Endothelial cell of umbilical vein (primary cell): ENCODE results near the gene CDH19. TPM values are rescaled to one million over a fixed set of nuclear protein-coding genes. Genes with fewer than 3 reads are reported as not detected.

Experiments used
- BruUV-seq: library from RNA; stranded (reverse); fragments of 400-500 nt; replicated peaks from 2 replicates; lab custom pipeline; 2021; lab: Mats Ljungman, UMichigan
- CTCF ChIA-PET: fragments of 300-600, 350-600 bp; sonication (Branson Sonifier 250); formaldehyde crosslinking; loops from one replicate; lab custom pipeline; 2021; ENCODE audit warnings: antibody characterized with exemption, inconsistent platforms; lab: Charles Lee
- POLR2A ChIA-PET: fragments of 300-600, 350-600 bp; sonication (Branson Sonifier 250); formaldehyde crosslinking; loops from one replicate; lab custom pipeline; 2021; ENCODE audit warnings: antibody characterized with exemption, inconsistent platforms; lab: Charles Lee
- DNase-seq: peaks from one replicate; pipeline ENCODE4 v3.0.0-alpha.2; 2011; ENCODE audit warnings: low read depth, low spot score
- FAIRE-seq: peaks from 2 replicates; lab custom pipeline; 2011; peaks lifted over from hg19 to GRCh38; lab: Jason Lieb, UNC
- H2AFZ ChIP-seq: 2 replicates; pipeline ENCODE4 v1.6.0; 2012; ENCODE audit warnings: low read depth, low read length, control low read depth, inconsistent platforms
- H3K27ac ChIP-seq: 2 replicates; pipeline ENCODE4 v1.5.1; 2011; ENCODE audit warnings: low read depth, mild to moderate bottlenecking, control low read depth, low read length, moderate library complexity; ENCODE audit not compliant: insufficient read depth
- H3K27me3 ChIP-seq, 2 experiments: 2 replicates each; pipeline versions ENCODE4 v1.6.0 to v1.6.1; 2011; ENCODE audit warnings: low read length in 2 of 2, mixed read lengths in 1 of 2; ENCODE audit not compliant: control insufficient read depth in 2 of 2, insufficient read depth in 2 of 2
- H3K36me3 ChIP-seq, 2 experiments: 2 replicates in 1 of 2; 3 replicates in 1 of 2; pipeline ENCODE4 v1.5.1; 2011; ENCODE audit warnings: low read length in 2 of 2, mild to moderate bottlenecking in 1 of 2, moderate library complexity in 1 of 2; ENCODE audit not compliant: control insufficient read depth in 2 of 2, insufficient read depth in 2 of 2; ENCODE audit errors: extremely low read depth in 1 of 2
- H3K4me1 ChIP-seq: 3 replicates; pipeline ENCODE4 v1.5.1; 2011; ENCODE audit warnings: mild to moderate bottlenecking, low read length; ENCODE audit not compliant: control insufficient read depth, insufficient read depth; ENCODE audit errors: extremely low read depth
- H3K4me2 ChIP-seq: 2 replicates; pipeline ENCODE4 v1.6.1; 2011; ENCODE audit warnings: low read length, control low read depth, mixed read lengths; ENCODE audit not compliant: insufficient read depth
- H3K4me3 ChIP-seq, 3 experiments: fragments of 200-600 bp in 1 of 3; sonication (generic), shearing (Covaris generic) in 1 of 3; replicated peaks in 1 of 3; 2 replicates each; pipeline ENCODE4 v1.5.1; 2011 to 2016; ENCODE audit warnings: control low read depth in 3 of 3, low read length in 3 of 3, mild to moderate bottlenecking in 2 of 3, inconsistent platforms in 1 of 3, low read depth in 1 of 3, moderate library complexity in 1 of 3; ENCODE audit not compliant: insufficient read depth in 1 of 3
- H3K79me2 ChIP-seq: 2 replicates; pipeline ENCODE4 v1.6.0; 2012; ENCODE audit warnings: low read length, inconsistent platforms; ENCODE audit not compliant: control insufficient read depth, insufficient read depth
- H3K9ac ChIP-seq: replicated peaks from 2 replicates; pipeline ENCODE3; 2011; ENCODE audit warnings: low read length, control low read depth; ENCODE audit not compliant: insufficient read depth; ENCODE audit errors: extremely low read depth
- H3K9me1 ChIP-seq: replicated peaks from 3 replicates; pipeline ENCODE4 v1.6.0; 2011; ENCODE audit warnings: mild to moderate bottlenecking, low read length; ENCODE audit not compliant: control insufficient read depth, insufficient read depth; ENCODE audit errors: extremely low read depth
- H3K9me3 ChIP-seq: replicated peaks from 2 replicates; pipeline ENCODE4 v1.5.1; 2012; ENCODE audit warnings: low read length, inconsistent platforms; ENCODE audit not compliant: control insufficient read depth, insufficient read depth
- H4K20me1 ChIP-seq: replicated peaks from 2 replicates; pipeline ENCODE3; 2011; ENCODE audit warnings: mild to moderate bottlenecking, low read length; ENCODE audit not compliant: control insufficient read depth, insufficient read depth; ENCODE audit errors: extremely low read depth
- CTCF ChIP-seq, 2 donors: IDR thresholded peaks; 1 replicate in 1 of 2; 2 replicates in 1 of 2; pipeline ENCODE4 v1.5.1; 2011; ENCODE audit warnings: low read length in 2 of 2, mild to moderate bottlenecking in 2 of 2, moderate library complexity in 2 of 2, control low read depth in 1 of 2, inconsistent platforms in 1 of 2, low read depth in 1 of 2; ENCODE audit not compliant: insufficient read depth in 1 of 2; ENCODE audit errors: extremely low read depth in 1 of 2
- EZH2 ChIP-seq: IDR thresholded peaks from 2 replicates; pipeline ENCODE4 v1.6.1; 2012; ENCODE audit warnings: borderline replicate concordance, low read depth, mild to moderate bottlenecking, moderate library complexity, low read length, inconsistent platforms; ENCODE audit not compliant: severe bottlenecking
- FOS ChIP-seq: IDR thresholded peaks from 2 replicates; pipeline ENCODE4 v1.6.1; 2011; ENCODE audit warnings: mild to moderate bottlenecking, low read length, moderate library complexity, borderline replicate concordance; ENCODE audit not compliant: insufficient read depth
- GATA2 ChIP-seq: IDR thresholded peaks from 2 replicates; pipeline ENCODE4 v1.7.0; 2011; ENCODE audit warnings: low read depth, mild to moderate bottlenecking, moderate library complexity, mixed read lengths, low read length; ENCODE audit not compliant: insufficient read length, insufficient read depth
- JUN ChIP-seq: IDR thresholded peaks from 2 replicates; pipeline ENCODE4 v1.6.1; 2011; ENCODE audit warnings: borderline replicate concordance, low read depth; ENCODE audit not compliant: insufficient read length, insufficient read depth
- MYC ChIP-seq: IDR thresholded peaks from one replicate; pipeline ENCODE4 v1.6.1; 2011; ENCODE audit warnings: mild to moderate bottlenecking, low read depth, low read length
- POLR2A ChIP-seq: IDR thresholded peaks from 2 replicates; pipeline ENCODE4 v1.6.1; 2012; ENCODE audit warnings: low read depth, mild to moderate bottlenecking, control low read depth, low read length
- POLR2AphosphoS5 ChIP-seq: IDR thresholded peaks from 2 replicates; pipeline ENCODE4 v1.6.1; 2012; ENCODE audit warnings: low read depth, mild to moderate bottlenecking, control low read depth, low read length, moderate library complexity; ENCODE audit not compliant: insufficient read depth
- dilution Hi-C: fragments of 300-500 bp; cut with MboI; formaldehyde crosslinking; loops from one replicate; pipeline ENCODE4 v1.15.0; 2019; ENCODE audit warnings: low sequenced_read_pairs; ENCODE audit not compliant: extremely low pct_ligation_motif_present
- intact Hi-C: fragments of 100-400 bp; cut with micrococcal nuclease; formaldehyde crosslinking; loops from one replicate; pipeline ENCODE4 v1.10.0; 2022
- polyA plus RNA-seq, 4 experiments: library from polyadenylated mRNA; depleted of rRNA in 3 of 4; stranded (reverse) in 3 of 4; unstranded in 1 of 4; fragments of >200 nt; gene quantifications; 2 replicates each; pipeline versions ENCODE4 v1.2.1 to v1.2.3, GENCODE V29; 2011 to 2012; ENCODE audit warnings: missing spikeins in 1 of 4
- total RNA-seq: library from RNA; stranded (reverse); gene quantifications from 2 replicates; pipeline ENCODE4 v1.2.3, GENCODE V29; 2021
- TF ChIP-seq, protein P1 (sequence below): IDR thresholded peaks from 2 replicates; pipeline ENCODE4 v1.6.1; 2011; ENCODE audit not compliant: insufficient read depth, insufficient read length

The CDH19 gene
- total and polyA plus RNA-seq, 2 donors (not counting 3 experiments of a cell fraction or from before 2014, with no cell fraction given) = not detected

- dilution Hi-C loops (no loop called here), intact Hi-C loops (loop anchor here (10.0 kb wide), 1 partner anchor 131 kb away; no protein-coding TSS in a partner anchor)
- BruUV-seq = no TSS peak
- POLR2A ChIA-PET = no interaction called here
- CTCF ChIA-PET = interaction anchor here (0.8 kb wide), 1 partner anchor 10 kb away, joined by 3 read pairs; no protein-coding TSS in a partner anchor
- no peaks in the 10 kb centered on the region for H3K4me1 ChIP-seq
- H3K9me1 ChIP-seq = no peaks in the 10 kb centered on the region
- no peaks in the 10 kb centered on the region for H3K27me3 ChIP-seq
- H3K36me3 ChIP-seq = no peaks in the 10 kb centered on the region
- H2AFZ ChIP-seq = no peak overlapping the region
- TF ChIP-seq POLR2AphosphoS5 = no peak
- no peak for TF ChIP-seq EZH2
- no peak for TF ChIP-seq CTCF (IDR thresholded peaks at IDR 0.05; ENCODE audit: extremely low read depth in 1 of 2, insufficient read depth in 1 of 2, low read depth in 1 of 2, low read length in 2 of 2)
- TF ChIP-seq FOS = no peak
- TF ChIP-seq, protein P1, sequence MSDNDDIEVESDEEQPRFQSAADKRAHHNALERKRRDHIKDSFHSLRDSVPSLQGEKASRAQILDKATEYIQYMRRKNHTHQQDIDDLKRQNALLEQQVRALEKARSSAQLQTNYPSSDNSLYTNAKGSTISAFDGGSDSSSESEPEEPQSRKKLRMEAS = no peak
- no peak for TF ChIP-seq JUN
- TF ChIP-seq MYC = no peak
- TF ChIP-seq POLR2A = no peak
- TF ChIP-seq GATA2 = no peak
- no peak overlapping the region for H3K4me3 ChIP-seq
- no peaks in the 10 kb centered on the region for H4K20me1 ChIP-seq
- no peak for FAIRE-seq
- no peak overlapping the region for H3K27ac ChIP-seq
- H3K9me3 ChIP-seq = no peaks in the 10 kb centered on the region
- H3K4me2 ChIP-seq = no peak overlapping the region
- H3K9ac ChIP-seq = no peak overlapping the region
- no peaks in the 10 kb centered on the region for H3K79me2 ChIP-seq
- DNase-seq = no peak
These were observed 50.1 kb downstream of the CDH19 start for GRCh38 chr18:66553824-66554223.
